Middle frontal gyrus (tissue), 1 donor: ENCODE data around the gene CAMK2A.

Source experiments
- DNase-seq: peaks from one replicate; pipeline ENCODE4 v3.0.0-alpha.2; 2015; ENCODE audit warnings: low spot score; ENCODE audit errors: extremely low spot score

Gene CAMK2A

DNA sequence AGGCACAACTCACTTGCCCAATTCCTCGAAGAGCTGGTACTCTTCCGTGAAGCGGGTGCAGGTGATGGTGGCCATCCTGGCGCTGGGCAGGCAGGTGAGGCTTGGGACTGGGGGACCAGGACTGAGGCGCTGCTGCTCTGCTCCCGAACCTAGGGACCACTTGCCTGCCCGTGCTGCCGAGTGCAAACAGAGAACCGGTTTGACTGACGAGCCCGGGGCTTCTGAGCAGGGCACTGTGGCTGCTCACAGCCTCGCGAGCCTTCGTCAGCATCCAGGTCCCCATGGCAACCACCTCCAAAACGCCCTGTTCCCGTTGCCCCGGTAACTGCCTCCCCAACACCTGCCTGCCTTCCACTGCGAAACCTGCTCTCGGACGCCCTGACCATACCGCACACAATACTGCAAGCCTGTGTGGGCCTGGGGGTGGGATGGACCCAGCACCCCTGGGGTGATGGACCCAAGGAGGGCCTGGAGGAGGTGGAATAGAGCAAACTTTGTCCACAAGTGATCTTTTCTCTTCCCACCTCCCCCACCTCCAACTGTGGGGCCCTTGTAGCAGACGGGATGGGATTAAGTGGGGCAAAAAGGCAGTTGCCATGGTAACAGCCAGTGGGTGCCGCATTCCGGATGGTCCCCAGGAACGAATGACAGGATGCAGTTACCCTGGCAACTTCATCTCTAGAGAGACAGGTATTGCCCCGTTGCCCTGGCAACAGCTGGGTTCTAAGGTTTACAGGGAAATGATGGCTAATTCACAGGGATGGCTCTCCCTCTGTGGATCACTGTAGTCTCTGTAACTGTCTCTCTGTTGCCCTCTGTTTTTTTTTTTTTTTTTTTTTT, at the start of gene CAMK2A:
Gene CAMK2A (minus strand): TSS at position 223 of the 840 bp plus-strand sequence. CDS start 148 bp downstream, at position 75.
- DNase-seq, result peak; percentile 73

DNA sequence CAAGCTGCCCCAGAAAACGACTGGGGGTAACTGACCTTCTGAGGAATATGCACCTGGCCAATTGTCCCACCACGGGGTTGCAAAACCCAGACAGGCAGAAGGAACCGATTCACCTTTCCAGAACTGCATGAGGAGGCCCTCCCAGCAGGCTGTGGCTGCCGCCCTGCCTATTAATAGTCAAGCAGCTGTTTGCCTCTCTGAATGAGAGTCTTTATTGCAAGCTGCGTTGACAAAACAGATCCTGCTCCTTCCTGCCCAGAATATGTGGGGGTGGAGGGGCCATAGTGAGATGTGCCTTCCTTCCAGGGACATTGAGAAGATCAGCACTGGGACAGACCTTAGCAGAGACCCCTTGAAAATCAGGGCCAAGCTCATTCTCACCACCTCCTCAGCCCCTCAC, 49.6 kb upstream of the CAMK2A start:
- peak; percentile 24 for DNase-seq

DNA sequence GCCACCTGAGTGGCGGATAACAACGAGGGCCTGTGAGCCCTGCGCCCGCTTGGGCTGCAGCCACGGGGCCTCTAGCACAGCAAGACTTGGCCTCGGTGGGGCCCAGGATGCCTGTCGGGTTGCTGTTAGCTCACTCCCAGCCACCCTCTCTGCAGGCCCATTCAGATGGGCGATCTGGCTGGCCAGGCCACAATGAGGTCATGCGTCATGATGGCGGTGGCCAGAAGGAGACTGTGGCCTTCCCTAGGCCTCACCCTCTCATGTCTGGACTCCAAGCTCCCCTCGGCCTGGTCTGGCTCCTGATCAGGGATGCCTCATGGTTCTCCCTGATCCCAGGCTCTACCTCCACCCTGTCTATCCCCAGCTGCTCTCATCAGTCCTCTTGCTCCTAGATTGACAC, 49.0 kb upstream of the CAMK2A start:
- no peak for DNase-seq

DNA sequence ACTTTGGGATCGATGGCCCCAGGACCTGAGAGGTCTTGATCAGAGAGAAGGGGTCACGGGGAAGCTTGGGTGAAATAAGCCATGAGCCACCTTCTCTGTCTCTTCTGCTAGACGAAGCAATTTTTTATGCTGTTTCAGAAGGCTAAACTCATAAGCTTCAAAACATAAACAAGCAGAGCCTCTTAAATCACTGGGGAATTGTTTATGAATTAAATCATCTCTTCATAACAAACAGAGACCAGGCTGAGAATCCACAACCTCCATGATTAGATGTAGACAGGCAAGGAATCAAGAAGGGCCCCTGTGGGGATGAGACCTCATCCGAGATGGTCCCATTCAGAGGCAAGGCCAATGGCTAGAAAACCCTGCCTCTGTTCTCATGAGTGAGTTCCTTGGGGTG, 46.2 kb upstream of the CAMK2A start:
- no peak for DNase-seq

DNA sequence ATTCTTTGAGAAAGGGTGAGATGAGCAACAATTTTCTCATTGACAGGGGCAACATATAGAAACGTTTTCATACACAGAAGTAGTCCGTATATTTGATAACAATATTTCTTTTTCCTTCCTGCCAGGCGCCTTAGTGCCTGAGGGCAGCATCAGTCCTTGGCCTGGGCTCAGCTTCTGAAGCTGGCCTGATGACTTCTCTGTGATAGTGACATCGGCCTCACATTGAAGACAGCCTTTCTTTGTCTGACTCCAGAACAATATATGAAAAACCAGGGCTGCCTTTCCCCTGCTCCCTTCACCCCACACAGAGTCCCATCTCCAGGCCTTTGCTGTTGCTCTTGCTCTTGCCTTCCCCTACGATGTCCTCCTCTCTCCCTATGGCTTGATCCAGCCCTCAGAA, 43.8 kb upstream of the CAMK2A start:
- no peak for DNase-seq

DNA sequence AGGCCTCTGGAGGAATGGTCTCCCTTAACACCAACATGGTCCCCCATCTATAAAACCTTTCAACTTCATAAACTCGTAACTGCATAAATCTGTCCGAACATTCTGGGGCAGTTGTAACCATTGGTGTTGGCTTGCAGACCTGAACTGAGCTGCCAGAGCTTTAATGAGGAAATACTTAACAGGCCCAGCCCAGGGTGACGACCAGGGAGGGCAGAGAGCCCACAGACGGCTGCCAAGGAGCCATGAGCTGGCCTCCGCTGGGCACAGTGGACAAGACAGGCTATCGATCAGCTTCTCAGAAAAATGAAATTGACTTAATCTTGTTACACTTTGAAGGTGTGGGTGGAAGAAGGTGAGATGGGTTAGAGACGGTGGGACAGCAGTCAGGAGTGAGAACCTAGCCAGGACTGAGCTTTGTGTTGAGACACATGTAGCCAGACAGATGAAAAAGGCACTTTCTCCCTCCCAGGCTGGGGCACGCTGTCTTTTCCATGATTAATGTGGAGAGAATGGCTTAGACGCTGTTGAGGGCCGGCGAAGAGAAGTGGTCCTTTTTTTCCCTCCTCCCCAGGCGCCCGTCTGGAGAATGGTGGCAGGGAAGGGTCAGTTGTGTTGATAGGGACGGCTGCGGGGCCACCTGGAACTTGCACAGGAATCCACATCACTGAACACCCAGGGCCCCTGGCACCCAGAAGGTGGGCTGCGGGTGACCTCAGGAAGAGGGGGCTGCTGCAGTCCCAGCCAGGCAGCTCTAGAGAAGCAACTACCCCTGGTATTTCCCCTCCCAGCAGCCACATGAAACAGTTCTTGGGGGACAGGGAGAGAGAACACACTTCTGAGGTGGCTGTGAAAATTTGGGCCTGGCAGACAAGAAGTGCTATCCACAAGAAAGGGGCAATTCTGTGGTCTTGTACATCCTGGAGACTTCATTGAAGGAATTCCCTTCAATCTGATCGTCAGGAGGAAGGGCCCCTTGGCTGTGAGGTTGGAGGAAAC, 40.6 kb upstream of the CAMK2A start:
- no peak for DNase-seq

DNA sequence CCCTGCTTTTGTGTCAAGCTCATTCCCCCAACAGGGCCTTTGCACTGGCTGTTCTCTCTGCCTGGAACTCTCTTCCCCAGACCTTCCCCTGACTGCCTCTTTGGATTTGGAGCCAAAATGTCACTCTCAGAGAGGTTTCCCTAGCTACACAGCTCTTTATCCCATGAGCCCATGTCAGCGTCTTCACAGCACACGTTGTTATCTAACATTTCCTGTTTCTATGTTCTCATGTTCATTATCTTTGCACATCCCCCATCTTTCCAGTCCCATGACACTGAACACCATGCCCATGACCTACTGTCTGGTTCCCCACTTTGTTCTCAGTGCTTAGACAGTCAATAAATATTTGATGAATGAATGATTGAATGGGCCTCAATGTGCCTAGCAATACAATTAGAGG, 39.5 kb upstream of the CAMK2A start:
- no peak for DNase-seq

DNA sequence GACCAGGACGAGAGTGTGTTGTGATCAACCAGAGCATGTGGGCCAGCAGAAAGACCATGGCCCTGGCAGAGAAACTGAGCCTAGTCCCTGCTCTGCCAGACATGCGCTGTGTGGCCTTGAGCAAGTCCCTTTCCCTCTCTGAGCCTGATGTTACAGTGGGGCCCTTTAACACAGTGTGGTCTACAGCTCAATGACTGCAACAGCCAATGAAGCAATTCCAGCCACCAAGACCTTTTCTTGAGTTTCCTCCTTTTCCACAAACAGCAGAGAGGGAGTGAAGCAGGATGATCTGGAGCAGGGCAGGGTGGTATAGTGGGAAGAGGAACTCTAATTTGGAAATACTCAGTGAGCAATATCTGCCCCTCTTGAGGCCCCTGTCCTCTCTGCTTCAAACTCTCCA, 38.9 kb upstream of the CAMK2A start:
- DNase-seq, result no peak

DNA sequence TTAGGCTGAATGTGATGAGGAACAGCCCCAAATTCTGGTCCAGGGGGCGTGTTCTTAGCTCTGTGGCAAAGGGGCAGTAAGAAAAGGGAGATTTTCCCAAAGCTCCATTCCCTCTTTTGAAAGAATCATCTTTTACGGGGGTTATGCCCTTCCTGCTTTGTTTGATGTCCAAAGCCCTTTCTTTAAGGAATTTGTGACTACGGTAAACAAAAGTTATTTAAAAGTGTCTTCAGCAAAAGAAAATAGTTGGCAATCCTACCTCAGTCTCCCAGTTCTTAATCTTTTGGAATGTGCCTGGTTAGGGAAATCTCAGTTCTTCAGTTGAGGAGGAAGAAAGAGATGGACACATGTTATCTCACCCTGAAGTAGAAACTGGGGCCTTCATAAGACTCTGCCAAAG, 37.6 kb upstream of the CAMK2A start:
- no peak for DNase-seq

DNA sequence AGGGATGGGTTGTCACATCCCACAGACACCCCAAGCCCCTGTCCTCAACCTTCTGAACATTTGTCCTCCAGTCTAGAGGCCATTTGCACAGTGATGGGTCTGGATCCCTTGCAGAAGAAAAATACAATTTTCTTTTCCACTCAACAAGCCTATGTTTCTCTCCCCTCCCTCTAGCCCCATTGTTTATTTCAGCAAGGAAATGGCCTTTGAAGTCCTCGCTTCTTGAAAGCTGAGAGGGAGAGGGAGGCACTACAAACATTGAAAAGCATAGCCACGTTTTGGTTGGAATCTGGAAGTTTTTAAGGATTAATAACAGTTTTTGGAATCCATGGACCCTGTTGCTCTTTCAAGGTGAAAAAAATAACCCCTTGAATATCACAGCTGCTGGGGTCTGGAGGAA, 37.1 kb upstream of the CAMK2A start:
- DNase-seq, result no peak

DNA sequence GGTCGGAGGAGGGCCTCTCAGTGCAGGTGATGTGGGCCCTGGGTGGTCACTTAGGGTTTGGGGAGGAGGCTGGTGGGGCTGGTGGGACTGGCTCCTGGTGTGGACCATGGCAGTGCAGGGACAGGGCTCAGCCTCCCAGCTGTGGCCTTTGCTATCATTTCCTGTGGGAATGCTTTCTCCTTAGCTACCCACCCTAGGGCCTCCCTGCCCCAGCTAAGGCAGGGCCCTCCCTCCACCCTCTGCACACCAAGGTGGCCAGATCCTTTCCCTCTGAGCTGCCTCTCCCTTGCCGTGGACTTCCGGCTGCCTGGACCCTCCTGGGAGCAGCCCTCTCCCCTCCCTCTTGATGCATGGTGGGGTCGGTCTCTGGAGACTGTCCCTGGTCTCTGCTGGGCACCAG, 35.9 kb upstream of the CAMK2A start:
- no peak for DNase-seq

DNA sequence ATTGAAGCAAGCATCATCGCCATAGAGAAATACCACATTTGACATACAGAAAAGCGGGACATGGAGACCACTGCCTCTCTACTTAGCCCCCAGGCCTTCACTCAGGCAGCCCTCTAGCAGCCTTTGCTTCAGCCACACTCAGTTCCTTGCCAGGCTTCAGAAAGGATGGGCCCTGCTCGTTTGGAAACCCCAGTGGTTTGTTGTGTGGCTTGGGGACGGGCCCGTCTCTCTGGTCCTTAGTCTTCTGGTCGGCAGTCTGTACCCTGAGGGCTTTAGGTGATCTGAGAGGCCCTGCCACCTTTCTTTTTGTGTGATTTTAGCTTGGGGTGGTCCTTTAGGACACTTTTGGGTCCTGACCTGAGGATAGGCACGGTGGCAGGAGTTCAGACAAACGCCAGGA, 34.2 kb upstream of the CAMK2A start:
- no peak for DNase-seq

DNA sequence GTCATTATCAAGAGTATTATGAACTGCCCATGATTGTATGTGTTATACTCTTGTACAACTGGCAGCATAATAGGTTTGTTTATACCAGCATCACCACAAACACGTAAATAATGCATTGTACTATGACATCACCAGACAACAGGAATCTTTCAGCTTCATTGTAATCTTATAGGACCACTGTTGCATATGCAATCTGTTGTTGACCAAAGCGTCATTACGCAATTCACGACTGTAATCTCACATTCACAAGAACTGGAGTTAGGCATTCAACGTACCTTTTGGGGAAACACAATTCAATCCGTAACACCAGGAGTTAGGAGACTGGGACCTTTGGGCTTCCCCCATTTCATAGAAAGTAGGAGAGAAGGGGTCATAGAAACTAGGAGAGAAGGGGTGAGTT, 33.5 kb upstream of the CAMK2A start:
- no peak for DNase-seq

DNA sequence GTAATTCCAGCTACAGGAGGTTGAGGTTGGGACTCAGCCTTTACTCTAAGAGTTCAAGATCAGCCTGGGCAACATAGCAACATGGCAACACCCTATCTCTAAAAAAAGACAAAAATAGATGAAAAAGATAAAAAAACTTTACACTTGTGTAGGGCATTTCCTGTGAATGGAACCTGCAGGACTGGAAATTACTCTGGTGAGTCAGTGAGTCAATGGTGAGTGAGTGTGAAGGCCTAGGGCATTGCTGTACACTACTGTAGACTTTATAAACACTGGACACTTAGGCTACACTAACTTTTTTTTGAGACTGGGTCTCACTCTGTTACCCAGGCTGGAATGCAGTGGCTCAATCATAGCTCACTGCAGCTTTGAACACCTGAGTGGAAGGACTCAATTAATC, 32.6 kb upstream of the CAMK2A start:
- no peak for DNase-seq

DNA sequence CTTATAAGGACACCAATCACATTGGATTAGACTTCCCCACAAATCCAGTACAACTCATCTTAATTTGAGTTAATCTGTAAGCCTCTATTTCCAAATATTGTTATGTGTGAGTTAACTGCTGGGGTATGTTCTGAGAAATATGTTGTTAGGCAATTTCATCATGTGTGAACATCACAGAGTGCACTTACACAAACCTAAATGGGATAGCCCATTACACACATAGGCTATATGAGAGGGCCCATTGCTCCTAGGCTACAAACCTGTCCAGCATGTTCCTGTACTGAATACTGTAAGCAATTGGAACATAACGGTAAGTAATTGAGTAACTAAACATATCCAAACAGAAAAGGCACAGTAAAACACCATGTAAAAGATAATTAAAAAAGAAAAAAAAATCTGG, 32.2 kb upstream of the CAMK2A start:
- DNase-seq, result no peak

DNA sequence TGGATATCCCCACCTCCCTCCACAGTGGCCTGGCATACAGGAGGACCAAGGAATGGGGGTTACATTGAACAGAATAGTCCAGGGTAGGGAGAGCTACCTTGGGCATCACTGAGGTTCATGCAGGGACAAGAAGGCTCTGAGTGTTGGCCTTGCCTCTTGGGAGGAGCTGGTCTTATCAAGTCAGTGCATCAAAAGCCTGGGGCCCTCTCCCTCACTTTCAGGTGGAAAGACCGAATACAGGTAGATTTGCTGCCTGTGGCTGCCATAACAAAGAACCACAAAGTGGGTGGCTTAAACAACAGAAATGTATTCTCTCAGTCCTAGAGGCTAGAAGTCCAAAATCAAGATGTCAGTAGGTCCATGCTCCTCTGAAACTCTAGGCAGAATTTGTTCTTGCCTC, 31.6 kb upstream of the CAMK2A start:
- DNase-seq, result no peak

DNA sequence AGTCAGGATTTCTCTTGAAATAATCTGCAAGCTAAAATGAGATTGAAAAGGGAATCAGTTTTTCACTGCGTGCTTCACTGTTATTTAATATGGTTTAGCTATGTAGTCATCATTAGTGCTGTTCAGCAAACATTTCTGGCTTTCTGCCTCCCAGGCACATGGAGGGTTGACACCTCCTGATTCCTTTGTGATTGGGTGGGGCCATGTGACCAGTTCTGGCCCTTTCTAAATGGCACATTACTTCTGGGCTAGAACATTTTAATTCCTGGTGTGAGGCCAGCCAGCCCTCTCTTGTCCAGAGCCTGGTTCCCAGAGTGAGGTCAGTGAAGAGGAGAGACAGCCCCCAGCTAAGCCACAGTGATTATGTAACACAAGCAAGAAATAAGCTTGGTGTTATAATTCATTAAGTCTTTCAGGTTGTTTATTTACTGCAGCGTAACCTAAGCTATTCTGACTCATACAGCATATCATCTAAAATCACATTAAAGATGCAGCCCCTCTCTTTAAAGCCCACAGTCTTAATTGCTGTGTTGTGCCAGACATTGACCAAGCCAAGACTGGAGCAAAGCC, 30.6 kb upstream of the CAMK2A start:
- peak; percentile 38 for DNase-seq

DNA sequence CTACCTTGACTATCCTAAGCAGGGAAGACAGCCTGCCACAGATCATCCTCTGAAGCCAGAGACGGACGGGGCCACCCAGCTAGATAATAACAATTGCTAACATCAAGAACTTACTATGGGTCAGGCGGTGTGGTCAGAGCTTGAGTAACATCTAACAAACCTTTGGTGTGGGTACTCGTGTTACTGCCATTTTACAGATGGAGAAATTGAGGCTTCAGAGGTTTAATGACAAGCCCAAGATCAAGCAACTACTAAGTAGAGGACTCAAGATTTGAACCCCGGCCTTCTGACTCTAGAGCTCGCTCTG, 29.9 kb upstream of the CAMK2A start:
- no peak for DNase-seq

DNA sequence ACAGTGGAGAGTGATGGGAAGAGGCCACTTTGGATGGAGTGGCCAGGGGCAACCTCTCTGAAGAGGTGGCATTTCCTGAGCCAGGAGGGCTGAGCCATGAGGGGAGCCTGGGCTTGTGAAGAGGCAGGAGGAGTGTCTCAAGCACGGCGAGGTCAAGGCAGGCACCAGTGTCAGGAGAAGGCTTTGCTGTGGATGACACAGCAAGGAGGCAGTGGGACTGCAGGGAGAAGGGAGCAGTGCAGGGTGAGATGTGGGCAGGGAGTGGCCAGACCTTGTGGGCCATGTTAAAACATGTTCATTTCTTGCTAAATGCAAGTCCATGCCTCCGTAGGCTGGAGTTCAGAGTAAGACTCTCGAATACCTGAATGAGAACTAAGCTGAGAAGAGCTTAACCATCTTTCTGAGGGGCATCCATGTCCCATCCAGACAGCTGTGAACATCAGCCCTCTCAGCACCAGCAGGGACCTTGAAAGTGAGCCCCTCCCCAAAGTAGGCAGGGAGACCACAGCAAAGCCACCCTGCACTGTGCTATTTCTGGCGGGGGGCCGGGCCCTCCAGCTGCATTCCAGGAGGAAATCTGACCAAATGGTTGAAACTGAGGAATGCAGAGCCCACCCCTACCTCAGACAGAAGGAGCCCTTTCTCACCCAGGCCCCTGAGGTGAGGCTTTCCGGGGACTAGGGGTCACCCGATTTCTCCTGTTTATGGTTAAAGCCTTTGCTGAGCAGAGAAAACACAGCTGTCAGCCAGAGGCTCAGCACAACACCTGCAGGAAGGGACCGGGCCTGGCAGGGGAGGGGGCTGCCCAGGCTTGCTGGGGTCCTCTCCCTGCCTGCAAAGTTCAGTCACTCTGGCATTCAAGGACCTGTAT, 29.3 kb upstream of the CAMK2A start:
- DNase-seq, result no peak

DNA sequence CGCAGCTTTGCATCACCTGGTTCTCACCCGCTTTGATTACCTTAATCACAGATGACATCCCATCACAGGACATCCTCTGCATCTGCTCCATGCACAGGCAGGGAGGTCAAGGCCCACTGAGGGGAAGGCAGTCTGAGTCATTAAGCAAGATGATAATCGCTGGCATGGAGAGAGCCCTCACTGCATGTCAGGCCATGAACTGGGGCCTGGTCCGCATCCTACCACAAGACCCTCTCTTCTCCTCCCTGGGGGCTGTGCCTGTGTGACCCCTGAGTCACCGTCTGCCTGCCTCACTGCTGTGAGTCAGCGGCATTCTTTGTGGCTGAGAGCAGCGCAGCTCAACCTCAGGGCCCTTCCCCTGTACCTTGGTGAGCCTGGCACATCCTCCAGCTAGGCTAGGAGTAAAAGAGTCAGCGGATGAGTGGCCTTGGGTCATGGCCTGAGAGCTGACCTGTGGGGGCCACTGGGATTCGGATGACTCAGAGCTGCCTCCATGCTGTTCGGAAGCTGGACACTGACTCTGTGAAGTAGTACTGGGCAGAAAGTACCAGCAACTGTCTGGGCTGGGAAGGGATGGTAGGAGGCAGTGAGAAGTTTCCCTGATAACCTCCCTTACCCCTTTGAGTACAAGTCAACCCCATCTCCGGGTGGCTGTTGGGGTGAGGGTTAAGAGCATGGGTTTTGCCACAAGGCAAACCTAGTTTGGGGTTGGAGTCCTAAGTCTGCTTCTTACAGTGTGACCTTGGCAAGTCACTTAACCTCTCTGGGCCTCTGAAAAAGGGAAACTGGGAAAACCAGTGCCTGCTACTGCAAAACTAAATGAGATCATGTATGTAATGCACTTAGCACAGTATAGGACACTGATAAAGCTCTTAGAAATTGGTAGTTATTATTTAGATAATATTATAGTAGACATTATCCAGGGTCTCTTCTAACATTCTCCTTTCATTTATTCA, 27.8 kb upstream of the CAMK2A start:
- DNase-seq, result no peak
